Stromal cell of bone marrow (primary cell): ENCODE data around the gene CACNA1A.
A peak's percentile ranks its signal among the peaks of the same experiment; 100 is the strongest.
"Not testable (repeated sequence)": the region's sequence is repeated elsewhere in the genome, so short reads cannot be mapped to it uniquely, and the experiment has no call there.

Source experiments
- DNase-seq: peaks from one replicate; pipeline ENCODE4 v3.0.0-alpha.2; 2012; ENCODE audit warnings: low read depth

Gene CACNA1A

GRCh38 chr19:13229246-13229645 lies 277.0 kb downstream of the CACNA1A start:
- no peak for DNase-seq

- no peak for DNase-seq
These were observed 277.7 kb downstream of the CACNA1A start for GRCh38 chr19:13228561-13228960.

DNA sequence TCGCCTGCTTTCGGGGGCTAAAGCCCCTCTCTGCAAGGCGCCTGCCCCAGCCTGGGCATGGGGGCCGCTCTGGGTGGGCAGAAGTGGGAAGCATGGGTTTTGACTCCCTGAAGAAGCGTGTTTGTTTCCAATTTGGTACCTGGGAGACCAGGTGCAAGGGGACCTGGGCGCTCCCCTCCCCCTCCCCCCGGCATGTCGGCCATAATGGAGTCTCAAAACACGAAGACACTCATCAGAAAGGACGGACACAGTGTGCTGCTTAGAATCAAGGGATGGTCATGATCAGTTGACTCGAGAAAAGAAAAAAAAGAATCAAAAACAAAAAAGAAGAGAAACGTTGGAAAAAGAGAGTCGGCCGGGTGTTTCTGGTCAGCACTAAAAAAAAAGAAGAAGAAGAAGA lies 279.3 kb downstream of the CACNA1A start:
- DNase-seq, result no peak

GRCh38 chr19:13225973-13226865 lies 280.1 kb downstream of the CACNA1A start:
- no peak for DNase-seq

GRCh38 chr19:13225085-13225484 lies 281.2 kb downstream of the CACNA1A start:
- no peak for DNase-seq

- DNase-seq, result no peak
These were observed 285.4 kb downstream of the CACNA1A start for GRCh38 chr19:13220847-13221246.

GRCh38 chr19:13215572-13216380 lies 290.5 kb downstream of the CACNA1A start:
- no peak for DNase-seq

DNA sequence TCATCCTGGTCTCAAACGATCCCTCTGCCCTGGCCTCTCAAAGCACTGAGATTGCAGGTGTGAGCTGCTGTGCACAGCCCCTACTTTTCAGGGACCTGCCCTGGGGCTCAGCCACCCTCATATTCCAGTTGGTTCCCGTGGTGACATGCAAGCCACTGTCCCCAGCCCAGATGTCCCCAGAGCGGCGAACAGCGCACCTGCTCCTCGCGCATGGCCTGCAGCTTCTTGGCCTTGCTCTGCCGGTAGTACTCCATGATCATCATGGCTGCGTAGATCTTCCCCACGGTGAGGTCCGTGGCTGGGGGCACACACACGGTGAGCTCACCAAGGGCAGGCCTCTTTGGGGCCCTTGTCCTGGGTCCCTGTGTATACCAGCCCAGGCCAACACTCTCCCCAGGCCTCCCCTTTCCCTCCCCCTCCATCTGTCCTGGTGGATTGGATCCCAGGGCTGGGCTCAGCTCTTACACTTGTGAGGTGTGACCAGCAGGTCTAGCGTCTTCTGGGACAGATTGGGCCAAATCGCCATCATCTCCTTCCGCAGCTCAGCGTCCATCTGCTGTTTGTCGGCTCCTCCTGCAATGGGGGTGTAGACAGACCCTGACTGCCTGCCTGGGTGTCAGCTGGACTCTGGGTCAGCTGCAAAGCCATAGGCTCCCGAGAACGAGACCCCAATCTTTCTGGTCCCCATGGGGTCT lies 292.1 kb downstream of the CACNA1A start:
- no peak for DNase-seq

- peak; percentile 25 for DNase-seq
These were observed 293.4 kb downstream of the CACNA1A start for GRCh38 chr19:13212759-13213330.

DNA sequence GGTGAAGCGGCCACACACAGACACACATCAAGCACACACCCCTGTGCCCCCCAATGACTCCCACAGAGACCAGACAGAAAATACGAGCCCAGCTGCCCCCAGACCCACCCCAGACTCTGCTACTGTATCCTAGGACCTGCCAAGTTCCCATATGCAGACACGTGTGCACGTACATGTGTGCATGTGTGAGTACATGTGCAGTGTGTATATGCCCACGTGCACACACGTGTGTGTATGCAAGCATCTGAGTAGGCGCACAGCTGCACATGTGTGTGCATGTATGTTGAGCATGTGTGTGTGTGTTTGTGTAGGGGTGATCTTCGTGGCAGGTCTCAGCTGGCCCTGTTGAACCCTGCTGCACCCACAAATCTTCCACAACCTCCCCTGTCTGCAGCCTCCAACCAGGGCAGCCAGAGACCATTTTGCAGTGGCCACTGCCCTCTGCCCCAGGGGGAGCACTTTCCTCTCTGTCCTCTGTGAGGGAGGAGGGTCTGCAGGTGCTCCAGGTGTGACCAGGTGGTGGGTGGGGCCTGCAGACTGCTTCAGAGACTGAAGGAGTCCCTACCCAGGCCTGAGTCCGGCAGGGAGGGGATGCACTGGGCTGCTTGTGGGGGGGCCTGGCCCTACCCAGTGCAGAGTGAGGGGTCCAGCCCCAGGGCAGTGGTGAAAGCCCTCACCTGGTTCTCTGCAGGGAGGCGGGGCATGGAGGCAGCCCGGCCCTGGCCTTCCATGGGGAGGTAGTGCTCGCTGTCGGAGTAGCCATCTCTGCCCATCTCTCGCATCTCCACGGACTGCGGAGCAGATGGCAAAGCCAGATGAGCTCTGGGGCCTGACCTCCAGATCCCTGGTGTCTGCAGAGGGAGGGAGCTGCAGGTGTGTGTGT lies 294.6 kb downstream of the CACNA1A start:
- no peak for DNase-seq

DNA sequence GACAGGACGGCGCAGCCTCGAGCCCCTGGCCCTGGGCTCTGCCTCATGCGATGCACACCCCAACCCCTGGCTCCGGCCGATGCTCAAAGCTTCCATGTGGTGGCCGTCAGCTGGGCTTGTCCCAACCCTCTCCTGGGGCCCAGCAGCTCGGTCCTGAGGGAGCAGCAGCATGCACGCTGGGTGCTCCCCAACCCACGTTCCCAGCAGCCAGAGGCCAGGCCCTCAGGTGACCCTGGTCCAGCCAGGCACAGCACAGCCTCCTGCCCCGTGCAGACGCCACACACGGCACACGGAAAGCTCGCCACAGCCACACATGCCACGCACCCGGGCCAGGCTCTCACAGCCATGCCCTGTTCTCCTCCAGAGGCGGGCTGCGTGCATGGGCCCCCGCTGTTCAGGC lies 295.3 kb downstream of the CACNA1A start:
- no peak for DNase-seq

DNA sequence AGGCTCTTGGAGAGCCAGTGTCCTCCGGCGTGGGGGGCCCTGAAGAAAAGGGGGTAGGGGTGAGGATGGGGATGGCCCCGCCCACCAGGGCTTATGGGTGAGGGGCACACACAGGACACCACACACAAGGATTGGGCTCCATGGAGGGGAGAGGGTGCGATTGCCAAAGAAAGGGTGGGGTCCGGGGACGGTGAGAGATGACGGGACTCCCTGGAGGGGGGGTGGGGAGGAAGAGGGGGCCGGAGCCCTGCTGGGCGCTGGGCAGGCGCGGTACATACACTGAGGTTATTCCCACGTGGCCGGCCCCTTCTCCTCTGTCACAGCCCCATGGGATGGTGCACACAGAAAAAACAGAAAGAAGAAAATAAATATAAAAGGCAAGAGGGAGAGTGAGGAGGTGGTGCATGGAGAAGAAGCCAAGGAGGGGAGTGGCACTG lies 295.9 kb downstream of the CACNA1A start:
- DNase-seq, result no peak

GRCh38 chr19:13209484-13210338 lies 296.6 kb downstream of the CACNA1A start:
- DNase-seq, result no peak

GRCh38 chr19:13208672-13209483 lies 297.4 kb downstream of the CACNA1A start:
- DNase-seq, result no peak

DNA sequence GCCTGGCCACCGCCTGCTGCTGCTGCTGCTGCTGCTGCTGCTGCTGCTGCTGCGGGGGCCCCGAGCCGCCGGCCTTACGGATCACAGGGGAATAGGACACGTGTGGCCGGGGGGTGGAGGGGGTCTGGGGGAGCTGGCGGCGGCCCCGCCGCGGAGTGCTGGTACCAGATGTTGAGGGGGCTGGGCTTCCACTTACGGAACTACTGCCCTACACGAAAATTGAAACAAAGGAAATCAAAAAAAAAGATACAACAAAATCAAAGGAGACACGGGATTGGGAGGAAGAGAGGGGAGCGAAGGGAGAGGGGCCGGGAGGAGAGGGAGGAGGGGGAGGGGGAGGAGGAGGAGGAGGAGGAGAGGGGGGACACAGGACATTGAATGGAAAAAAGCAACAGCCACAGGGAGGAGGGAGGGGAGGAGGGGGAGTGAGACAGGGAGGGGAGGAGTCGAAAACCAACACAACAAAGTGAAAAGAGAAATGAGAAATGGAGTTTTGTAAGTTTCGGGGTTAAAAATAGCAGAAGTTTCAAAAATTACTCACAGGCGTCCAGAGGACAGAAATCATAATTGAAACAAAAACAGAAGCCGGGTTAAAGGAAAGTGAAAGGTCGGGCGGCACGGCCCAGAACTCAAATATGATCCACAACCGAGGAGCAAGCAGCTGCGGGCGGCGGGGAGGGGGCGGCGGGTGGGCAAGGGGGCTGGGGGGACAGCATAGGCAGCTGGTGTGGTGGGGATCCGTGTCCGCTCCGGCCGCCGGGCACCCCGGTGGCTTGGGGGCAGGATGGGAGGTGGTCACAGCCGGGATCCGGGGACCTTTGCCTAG lies 298.2 kb downstream of the CACNA1A start:
- DNase-seq, result peak; percentile 75

DNA sequence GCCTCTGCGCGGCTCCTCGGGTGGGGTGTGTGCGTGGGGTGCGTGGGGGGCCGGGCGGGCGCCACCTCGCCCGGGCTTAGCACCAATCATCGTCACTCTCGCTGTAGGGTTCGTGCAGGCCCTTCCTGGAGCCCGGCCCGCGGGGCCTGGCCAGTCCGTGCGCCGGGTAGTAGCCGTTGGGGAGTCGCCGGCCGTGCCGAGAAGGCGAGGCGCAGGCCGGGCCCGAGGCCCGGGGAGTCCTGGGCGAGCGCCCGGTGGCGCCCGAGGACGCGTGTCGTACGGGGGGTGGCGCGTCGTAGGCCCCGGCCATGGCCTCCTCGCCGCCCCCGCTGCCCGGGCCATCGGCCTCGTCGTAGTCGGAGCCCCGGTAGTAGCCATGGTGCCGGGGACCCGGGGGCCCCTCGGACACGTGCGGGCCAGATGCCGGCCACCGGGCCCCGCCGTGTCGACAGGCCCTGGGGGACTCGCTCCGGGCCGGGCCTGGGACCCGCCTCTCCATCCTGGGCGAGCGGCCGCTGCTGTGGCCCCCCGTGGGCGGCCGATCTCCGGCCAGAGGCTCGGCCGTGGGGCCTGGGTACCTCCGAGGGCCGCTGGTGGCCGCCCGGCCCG lies 298.9 kb downstream of the CACNA1A start:
- no peak for DNase-seq

DNA sequence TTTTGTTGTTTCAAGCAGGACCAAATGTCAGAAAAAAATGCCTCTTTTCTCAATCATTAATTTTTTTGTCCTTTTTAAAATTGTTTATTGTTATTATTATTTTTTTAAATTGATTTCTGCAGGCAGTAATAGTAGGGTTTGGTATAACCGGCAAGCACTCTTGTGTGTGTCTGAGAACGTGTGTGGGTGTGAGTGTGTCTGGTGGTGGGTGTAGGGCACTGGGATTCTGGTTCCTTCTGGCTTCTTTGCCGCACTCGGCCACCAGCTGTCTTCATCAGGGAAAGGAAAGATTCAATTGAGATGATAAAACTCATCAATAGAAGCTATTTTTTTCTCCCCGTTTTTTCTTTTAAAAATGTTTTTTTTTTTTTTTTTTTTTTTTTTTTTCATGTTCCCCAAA lies 299.7 kb downstream of the CACNA1A start:
- no peak for DNase-seq

DNA sequence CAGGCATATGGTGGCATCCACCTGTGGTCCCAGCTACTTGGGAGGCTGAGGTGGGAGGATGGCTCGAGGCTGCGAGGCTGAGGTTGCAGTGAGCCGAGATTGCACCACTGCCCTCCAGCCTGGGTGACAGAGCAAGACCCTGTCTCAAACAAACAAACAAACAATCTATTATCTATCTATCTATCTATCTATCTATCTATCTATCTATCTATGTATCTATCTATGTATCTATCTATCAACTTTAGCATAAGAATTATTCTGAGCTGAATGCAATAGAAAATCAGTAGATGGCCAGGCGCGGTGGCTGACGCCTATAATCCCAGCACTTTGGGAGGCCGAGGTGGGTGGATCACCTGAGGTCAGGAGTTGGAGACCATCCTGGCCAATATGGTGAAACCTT lies 304.2 kb downstream of the CACNA1A start:
- not testable (repeated sequence) for DNase-seq
